HepG2 (cell line): ENCODE measurements around the gene RAB40C. TPM values are rescaled to one million over a fixed set of nuclear protein-coding genes. Genes with fewer than 3 reads are reported as not detected.

ENCODE experiments used
- ATAC-seq: fragments of 200-7000 bp; cut with Tn5 transposase; 3 replicates; pipeline ENCODE4 v1.9.1; 2020; ENCODE audit warnings: mild to moderate bottlenecking, moderate library complexity
- BruUV-seq: library from RNA; stranded (reverse); fragments of 400-500 nt; replicated peaks from 2 replicates; lab custom pipeline; 2021; lab: Mats Ljungman, UMichigan
- CTCF ChIA-PET: fragments of 300-600 bp; formaldehyde crosslinking; extraction: SDS; loops from one replicate; lab custom pipeline; 2021; ENCODE audit warnings: low total read pairs, inconsistent platforms, low intra/inter-chr PET ratio; lab: Yijun Ruan, JAX
- POLR2A ChIA-PET: fragments of 350-600 bp; sonication (Branson Sonifier 250); formaldehyde crosslinking; loops from one replicate; lab custom pipeline; 2020; ENCODE audit warnings: antibody characterized with exemption, inconsistent platforms; lab: Yijun Ruan, JAX
- DNase-seq: peaks from one replicate; pipeline ENCODE4 v3.0.0-alpha.2; 2015; ENCODE audit warnings: low spot score
- FAIRE-seq: peaks from 3 replicates; lab custom pipeline; 2011; peaks lifted over from hg19 to GRCh38; lab: Jason Lieb, UNC
- H2AFZ ChIP-seq: one replicate; pipeline ENCODE4 v1.6.1; 2011; ENCODE audit warnings: low read length, inconsistent platforms
- H3K27ac ChIP-seq: fragments of 300-600 bp; 3 replicates; pipeline ENCODE4 v1.8.0; 2011; ENCODE audit warnings: mixed run types, mild to moderate bottlenecking, mixed read lengths, low read length, inconsistent platforms; ENCODE audit not compliant: insufficient read depth; ENCODE audit errors: extremely low read length
- H3K27me3 ChIP-seq, 2 experiments: fragments of 200-600 bp in 1 of 2; 2 replicates in 1 of 2; 3 replicates in 1 of 2; pipeline versions ENCODE4 v1.6.0 to v1.8.0; 2011; ENCODE audit warnings: low read length in 2 of 2, mild to moderate bottlenecking in 2 of 2, moderate library complexity in 2 of 2, inconsistent platforms in 1 of 2; ENCODE audit not compliant: insufficient read depth in 2 of 2, control insufficient read depth in 1 of 2
- H3K36me3 ChIP-seq, 2 experiments: fragments of 200-600 bp in 1 of 2; replicated peaks in 1 of 2; 2 replicates in 1 of 2; 3 replicates in 1 of 2; pipeline versions ENCODE4 v1.5.1 to v1.8.0; 2011; ENCODE audit warnings: low read length in 2 of 2, inconsistent platforms in 1 of 2; ENCODE audit not compliant: insufficient read depth in 2 of 2, control insufficient read depth in 1 of 2
- H3K4me1 ChIP-seq: 2 replicates; pipeline ENCODE4 v1.5.1; 2012; ENCODE audit warnings: low read length, inconsistent platforms; ENCODE audit not compliant: insufficient read depth
- H3K4me2 ChIP-seq: 2 replicates; pipeline ENCODE4 v1.6.0; 2011; ENCODE audit warnings: low read depth, low read length, inconsistent platforms
- H3K4me3 ChIP-seq, 3 experiments: fragments of 200-600 bp in 1 of 3; sonication (generic), shearing (Covaris generic) in 1 of 3; replicated peaks in 1 of 3; 2 replicates each; pipeline ENCODE4 v1.5.1; 2011 to 2016; ENCODE audit warnings: low read length in 3 of 3, inconsistent platforms in 2 of 3, low read depth in 2 of 3, mild to moderate bottlenecking in 2 of 3, control low read depth in 1 of 3, mixed read lengths in 1 of 3; ENCODE audit not compliant: insufficient read depth in 1 of 3
- H3K79me2 ChIP-seq: one replicate; pipeline ENCODE4 v1.6.1; 2011; ENCODE audit warnings: low read length, inconsistent platforms; ENCODE audit not compliant: insufficient read depth
- H3K9ac ChIP-seq: 2 replicates; pipeline ENCODE4 v1.6.0; 2011; ENCODE audit warnings: mild to moderate bottlenecking, low read depth, low read length, inconsistent platforms; ENCODE audit not compliant: insufficient read depth
- H3K9me3 ChIP-seq: 2 replicates; pipeline ENCODE4 v1.5.1; 2012; ENCODE audit warnings: mild to moderate bottlenecking, low read length
- H4K20me1 ChIP-seq: 2 replicates; pipeline ENCODE4 v1.6.0; 2011; ENCODE audit warnings: inconsistent platforms, mild to moderate bottlenecking, low read length, moderate library complexity; ENCODE audit not compliant: insufficient read depth
- ATF3 ChIP-seq: sonication (generic); formaldehyde crosslinking; IDR thresholded peaks from 2 replicates; pipeline ENCODE4 v1.4.0; 2020; ENCODE audit warnings: missing genetic modification reagents
- GFI1 ChIP-seq: sonication (generic); formaldehyde crosslinking; IDR thresholded peaks from 2 replicates; pipeline ENCODE4 v1.5.0; 2020; ENCODE audit warnings: missing genetic modification reagents, mild to moderate bottlenecking, borderline replicate concordance
- HOXA5 ChIP-seq: sonication (generic); formaldehyde crosslinking; IDR thresholded peaks from 2 replicates; pipeline ENCODE4 v1.4.0; 2020; ENCODE audit warnings: missing genetic modification reagents
- ISX ChIP-seq: sonication (generic); formaldehyde crosslinking; conservative IDR thresholded peaks from 2 replicates; pipeline ENCODE4 v1.5.0; 2020; ENCODE audit warnings: missing genetic modification reagents
- KLF6 ChIP-seq: IDR thresholded peaks from 2 replicates; pipeline ENCODE4 v1.8.0; 2016; ENCODE audit warnings: missing biosample characterization, missing genetic modification reagents
- NFE2L2 ChIP-seq: fragments of 150-350 bp; IDR thresholded peaks from 2 replicates; pipeline ENCODE4 v1.6.1; 2014; ENCODE audit warnings: low read length
- PATZ1 ChIP-seq: sonication (generic); formaldehyde crosslinking; IDR thresholded peaks from 2 replicates; pipeline ENCODE4 v1.4.0; 2020; ENCODE audit warnings: missing genetic modification reagents
- SOX6 ChIP-seq, 2 experiments: fragments of 450-650 bp in 1 of 2; sonication (generic) in 1 of 2; formaldehyde crosslinking in 1 of 2; IDR thresholded peaks; 2 replicates each; pipeline versions ENCODE4 v1.4.0 to v1.6.1; 2017 to 2020; ENCODE audit warnings: antibody characterized with exemption in 1 of 2, mild to moderate bottlenecking in 1 of 2, missing genetic modification reagents in 1 of 2
- TEAD3 ChIP-seq: optimal IDR thresholded peaks from 2 replicates; pipeline ENCODE3; 2016; ENCODE audit warnings: borderline replicate concordance
- THRA ChIP-seq: sonication (generic); formaldehyde crosslinking; IDR thresholded peaks from 2 replicates; pipeline ENCODE4 v1.4.0; 2020; ENCODE audit warnings: missing genetic modification reagents, borderline replicate concordance
- ZBTB25 ChIP-seq: IDR thresholded peaks from 2 replicates; pipeline ENCODE4 v1.6.1; 2018; ENCODE audit warnings: missing genetic modification reagents
- ZNF333 ChIP-seq: sonication (generic); formaldehyde crosslinking; IDR thresholded peaks from 2 replicates; pipeline ENCODE4 v1.4.0; 2020; ENCODE audit warnings: mild to moderate bottlenecking, missing genetic modification reagents, borderline replicate concordance
- ZNF768 ChIP-seq: sonication (generic); formaldehyde crosslinking; IDR thresholded peaks from 2 replicates; pipeline ENCODE4 v1.4.0; 2020; ENCODE audit warnings: missing genetic modification reagents
- ZSCAN5A ChIP-seq: sonication (generic); formaldehyde crosslinking; IDR thresholded peaks from 2 replicates; pipeline ENCODE4 v1.8.0; 2022; ENCODE audit warnings: mild to moderate bottlenecking, missing genetic modification reagents, borderline replicate concordance
- WGBS: methylation state at CpG from one replicate; pipeline ENCODE4 v1.1.6; 2017; ENCODE audit warnings: low lambda C conversion rate; 5-methylcytosine and 5-hydroxymethylcytosine counted together
- in situ Hi-C: cut with HindIII; loops from 2 replicates; pipeline ENCODE4 v1.10.0; 2017; ENCODE audit warnings: low pct_unique_long_range_greater_than_20kb; ENCODE audit not compliant: extremely low pct_ligation_motif_present
- intact Hi-C: fragments of 100-400 bp; cut with micrococcal nuclease; formaldehyde crosslinking; loops from one replicate; pipeline ENCODE4 v1.10.0; 2022; ENCODE audit not compliant: unreplicated experiment
- polyA plus RNA-seq, 8 experiments: library from polyadenylated mRNA; depleted of rRNA in 3 of 8; stranded (reverse) in 7 of 8; unstranded in 1 of 8; fragments of >200 nt; fragmentation: Illumina TruSeq in 4 of 8; extraction: Trizol in 4 of 8; gene quantifications; 2 replicates each; pipeline versions ENCODE4 v1.2.1 to v1.2.3, GENCODE V29; 2011 to 2016; ENCODE audit warnings: low read depth in 4 of 8, missing spikeins in 1 of 8, mixed read lengths in 1 of 8; ENCODE audit not compliant: insufficient read depth in 1 of 8
- total RNA-seq, 5 experiments: library from RNA; depleted of rRNA; stranded (reverse); fragments of >200 nt; fragmentation: Illumina TruSeq; extraction: Trizol; gene quantifications; 2 replicates each; pipeline ENCODE4 v1.2.3, GENCODE V29; 2016; ENCODE audit warnings: low read depth in 1 of 5

Gene RAB40C
- total and polyA plus RNA-seq, 2 of the 13 experiments (the other 11 are each of a cell fraction or from before 2014, with no cell fraction given), result 7.7 to 11.5 TPM

- peak; percentile 13 for ATAC-seq
- no peak for TF ChIP-seq KLF6 (CRISPR knock-in tag)
- peak; percentile 47 for TF ChIP-seq TEAD3 (CRISPR knock-in tag)
- peak; percentile 63; the same call in 1 of the 2 replicates for TF ChIP-seq ZNF768 (CRISPR knock-in tag)
- no peak for TF ChIP-seq ZBTB25 (CRISPR knock-in tag)
- TF ChIP-seq ISX, result no peak
- TF ChIP-seq HOXA5 (CRISPR knock-in tag), result 0 out of 2 replicates have a peak, but pooled peaks have one; percentile 6
- TF ChIP-seq ZNF333 (CRISPR knock-in tag), result 0 out of 2 replicates have a peak, but pooled peaks have one; percentile 43
- no peak for TF ChIP-seq NFE2L2
- no peak for TF ChIP-seq GFI1 (CRISPR knock-in tag)
- TF ChIP-seq THRA (CRISPR knock-in tag), result no peak
- TF ChIP-seq SOX6 (IDR thresholded peaks at IDR 0.05), result no peak
- peak; percentile 24; the same call in 1 of the 2 replicates for TF ChIP-seq SOX6 (CRISPR knock-in tag; IDR thresholded peaks at IDR 0.05)
- TF ChIP-seq ATF3 (CRISPR knock-in tag), result no peak
- TF ChIP-seq ZSCAN5A (CRISPR knock-in tag), result no peak
- peak; percentile 67; the same call in 1 of the 2 replicates for TF ChIP-seq PATZ1 (CRISPR knock-in tag)
Observed at GRCh38 chr16:637081-638018, 47.5 kb downstream of the RAB40C start.

More at GRCh38 chr16:637081-638018, 47.5 kb downstream of the RAB40C start:
- Histone ChIP-seq H3K79me2 (peaks cover 6% of the 10 kb centered on the region), H3K9ac (peak overlapping the region; percentile 83), H3K4me1 (peaks cover 37% of the 10 kb centered on the region), H3K4me2 (peak overlapping the region; percentile 98), H4K20me1 (no peaks in the 10 kb centered on the region), H3K36me3 (no peaks in the 10 kb centered on the region; a peak in 1 of 5 replicates), H3K27me3 (no peaks in the 10 kb centered on the region), H3K4me3 (peak overlapping the region; percentile 90 to 94 (median 92)), H3K27ac (peak overlapping the region; percentile 88), H3K9me3 (no peaks in the 10 kb centered on the region), H2AFZ (no peak overlapping the region)
- WGBS, result 34% methylated on average over 15 of the region's 53 CpGs
- FAIRE-seq, result no peak
- peak; percentile 37 for DNase-seq
- in situ Hi-C loops (no loop called here), intact Hi-C loops (no loop called here)
- POLR2A ChIA-PET, result interaction anchor here (0.9 to 2.1 kb wide), 12 partner anchors 10 to 60 kb away, joined by 3 to 13 read pairs (median 4); partner anchors contain the start of genes RHOT2, STUB1, WDR24 and WDR90
- CTCF ChIA-PET, result no interaction called here
- BruUV-seq, result no TSS peak
